ENCODE measurements around the gene LENEP. TPM values are rescaled to one million over a fixed set of nuclear protein-coding genes. Genes with fewer than 3 reads are reported as not detected.

The LENEP gene
- total RNA-seq, 1 donor from 2014 or later = 0.98 TPM

DNA sequence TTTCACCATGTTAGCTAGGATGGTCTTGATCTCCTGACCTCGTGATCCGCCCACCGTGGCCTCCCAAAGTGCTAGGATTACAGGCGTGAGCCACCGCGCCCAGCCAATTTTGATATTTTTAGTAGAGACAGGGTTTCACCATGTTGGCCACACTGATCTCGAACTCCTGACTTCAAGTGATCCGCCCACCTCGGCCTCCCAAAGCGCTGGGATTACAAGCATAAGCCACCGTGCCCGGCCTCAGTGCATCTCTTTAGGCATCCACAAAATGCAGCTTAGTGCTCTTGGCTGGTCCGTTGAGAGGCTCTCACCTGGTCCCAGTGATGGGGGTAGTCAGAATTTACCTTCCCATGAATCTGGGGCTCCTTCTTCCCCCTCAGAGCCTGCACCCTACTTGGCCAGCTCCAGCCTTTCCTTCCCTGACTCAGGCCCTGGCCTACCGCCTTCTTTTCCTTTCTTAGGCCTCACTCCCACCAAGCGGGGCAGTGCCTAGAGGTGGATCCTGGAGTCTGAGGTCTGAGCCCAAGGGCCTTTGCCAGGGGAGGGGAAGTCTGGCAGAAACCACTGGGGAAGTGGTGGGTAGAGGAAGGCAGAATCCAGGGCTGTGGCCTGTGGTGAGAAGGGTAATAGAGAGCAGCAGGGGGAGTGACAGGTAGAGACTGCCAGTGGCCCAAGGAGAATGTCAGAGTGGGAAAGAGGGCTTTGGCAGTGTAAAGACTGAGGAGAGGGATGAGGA lies 3.7 kb downstream of the LENEP start:
- intact Hi-C loops (cut with micrococcal nuclease) = no loop called here

DNA sequence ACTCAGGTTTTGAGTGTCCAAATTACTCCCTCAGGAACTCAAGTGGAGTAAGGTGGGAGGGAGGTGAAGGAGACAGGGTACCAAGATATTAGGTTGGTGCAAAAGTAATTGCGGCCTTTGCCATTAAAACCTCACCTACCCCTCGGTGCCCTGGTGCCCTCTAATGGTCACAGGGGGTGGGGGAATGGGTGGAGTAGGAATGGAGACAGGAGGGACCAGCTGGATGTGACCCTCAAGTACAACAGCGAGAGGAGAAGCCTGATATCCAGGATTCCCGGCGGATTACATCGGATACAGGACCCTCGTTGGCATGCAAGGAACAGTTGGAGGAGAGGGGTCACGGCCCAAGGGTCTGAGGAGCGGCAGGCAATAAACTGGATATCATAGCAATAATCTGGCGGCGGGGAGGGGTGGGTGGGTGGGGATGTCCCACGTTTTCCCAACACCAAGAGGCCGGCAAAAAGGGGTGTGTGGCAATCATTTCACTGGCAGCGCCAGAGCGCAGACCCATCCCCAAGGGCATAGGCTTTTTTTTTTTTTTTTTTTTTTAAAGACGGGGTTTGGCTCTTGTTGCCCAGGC lies 4.9 kb downstream of the LENEP start:
- intact Hi-C loops (cut with micrococcal nuclease) = no loop called here

DNA sequence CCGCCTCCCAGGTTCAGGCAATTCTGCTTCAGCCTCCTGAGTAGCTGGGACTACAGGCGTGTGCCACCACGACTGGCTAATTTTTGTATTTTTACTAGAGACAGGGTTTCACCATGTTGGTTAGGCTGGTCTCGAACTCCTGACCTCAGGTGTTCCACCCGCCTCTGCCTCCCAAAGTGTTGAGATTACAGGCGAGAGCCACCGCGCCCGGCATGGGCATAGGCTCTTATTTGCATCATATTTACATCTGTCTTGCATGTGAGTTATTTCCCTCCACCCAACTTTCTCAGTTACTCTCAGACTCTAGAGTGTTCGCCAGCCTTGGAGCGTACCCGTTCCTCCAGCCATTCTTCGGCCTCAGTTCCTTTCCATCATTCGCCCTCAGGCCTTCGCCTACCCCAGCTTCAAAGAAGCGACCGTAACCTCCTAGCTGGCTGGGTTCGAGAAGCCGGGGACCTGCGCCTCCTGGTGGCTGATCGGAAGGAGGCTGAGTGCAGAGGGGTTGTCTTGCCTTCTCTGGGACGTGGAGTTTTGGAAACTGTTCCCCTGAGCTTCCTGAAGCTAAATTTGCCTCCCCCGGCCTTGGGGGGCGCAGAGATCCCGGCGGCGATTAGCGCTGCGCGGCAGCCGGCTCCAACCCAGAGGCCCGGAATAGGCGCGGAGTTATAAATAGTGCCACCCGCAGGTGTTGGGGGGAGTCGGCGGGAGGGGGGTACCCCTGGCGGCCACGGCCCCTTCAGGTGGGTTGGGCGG lies 5.6 kb downstream of the LENEP start:
- intact Hi-C loops (cut with micrococcal nuclease) = loop anchor here (1.0 kb wide), 4 partner anchors 16 to 440 kb away; partner anchors contain the start of gene FLAD1

DNA sequence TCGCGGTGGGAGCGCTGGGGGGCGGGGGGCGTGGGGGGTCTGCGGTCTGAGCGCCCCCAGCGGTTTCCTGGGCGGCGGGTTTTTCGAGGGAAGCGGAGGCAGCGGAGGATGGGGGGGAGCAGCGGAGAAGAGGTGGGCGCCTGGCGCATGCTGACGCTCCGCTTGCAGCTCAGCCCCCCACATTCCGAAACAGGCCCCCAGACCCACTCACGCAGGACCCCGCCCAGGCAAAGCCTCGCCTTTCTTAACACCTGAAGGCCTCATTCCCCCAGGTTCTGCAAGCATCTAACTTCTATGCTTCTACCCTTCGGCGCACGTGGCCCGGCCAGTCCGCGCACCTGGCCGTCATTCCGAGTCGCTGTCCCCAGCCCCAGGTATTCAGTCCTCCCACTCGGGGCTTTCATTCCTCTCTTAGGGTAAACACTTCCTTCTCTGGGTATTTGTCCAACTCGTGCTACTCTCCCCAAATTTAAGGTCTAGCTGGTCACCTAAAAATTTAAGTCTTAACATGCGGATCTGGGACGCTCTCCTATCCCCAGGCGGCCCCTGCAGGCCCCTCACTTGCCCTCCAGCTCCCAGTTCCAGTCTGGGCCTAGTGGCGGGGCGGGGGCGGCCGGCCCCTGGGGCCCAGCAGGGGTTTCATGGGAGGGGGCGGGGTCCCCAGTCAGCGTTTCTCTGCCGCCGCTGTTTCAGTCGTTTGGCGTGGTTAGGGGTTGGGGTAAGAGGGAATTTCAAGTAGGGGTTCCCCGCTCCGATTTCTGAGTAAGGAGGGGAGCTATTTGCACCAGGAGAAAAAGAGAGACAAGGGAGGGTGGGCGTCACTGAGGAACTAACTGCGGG lies 6.4 kb downstream of the LENEP start:
- intact Hi-C loops (cut with micrococcal nuclease) = loop anchor here (1.0 to 5.0 kb wide), 6 partner anchors 16 to 777 kb away; partner anchors contain the start of genes FLAD1, KRTCAP2, TRIM46 and UBAP2L

DNA sequence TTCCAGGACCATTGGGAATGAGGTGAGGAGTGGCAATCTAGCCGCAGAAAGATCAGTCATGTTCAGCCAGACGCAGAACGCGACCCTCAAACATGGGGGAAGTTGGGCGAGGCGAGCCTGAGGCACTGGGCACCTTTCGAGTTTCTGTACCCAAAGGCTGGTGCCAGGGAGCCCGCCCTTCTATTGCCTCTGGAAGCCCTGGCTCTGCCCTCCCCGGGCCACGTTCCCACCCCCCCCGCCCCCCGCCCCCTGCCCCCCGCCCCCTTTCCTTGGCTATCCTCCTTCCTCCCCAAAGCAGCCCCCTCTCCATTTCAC lies 7.0 kb downstream of the LENEP start:
- intact Hi-C loops (cut with micrococcal nuclease) = loop anchor here (5.0 kb wide), 2 partner anchors 172 to 778 kb away; partner anchors contain the start of genes KRTCAP2, TRIM46 and UBAP2L

DNA sequence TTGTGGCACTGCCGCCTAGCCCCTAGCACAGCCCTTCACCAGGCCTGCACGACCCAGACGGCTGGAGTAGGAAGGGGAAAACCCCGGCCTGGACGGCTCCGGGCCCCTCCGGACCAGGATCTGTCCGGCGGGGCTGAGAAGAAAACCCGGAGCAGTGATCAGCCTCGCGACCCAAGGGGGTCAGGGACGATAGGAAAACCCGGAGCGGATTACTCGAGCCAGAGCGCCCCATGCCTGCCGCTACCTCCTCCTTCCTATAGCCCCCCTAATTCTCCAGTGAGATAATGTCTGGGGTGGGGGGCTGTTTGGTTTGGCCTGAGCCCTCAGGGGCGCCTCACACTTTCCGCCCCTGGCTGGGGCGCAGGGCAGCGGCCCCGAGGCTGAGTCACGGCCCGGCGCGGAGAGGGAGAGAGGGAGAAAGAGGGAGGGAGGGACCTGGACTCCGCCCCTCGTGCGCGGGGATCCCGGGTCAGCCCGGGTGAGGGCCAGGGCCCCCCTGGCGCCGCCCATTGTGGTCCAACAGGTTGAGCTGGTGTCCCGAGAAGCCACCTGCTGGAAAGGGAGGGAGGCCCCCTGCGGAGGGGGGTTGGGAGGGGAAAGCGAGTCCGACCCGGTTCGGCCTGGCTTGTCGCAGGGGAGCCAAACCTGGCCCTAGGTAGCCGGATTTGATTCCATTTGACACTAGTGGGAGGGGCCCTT lies 7.5 kb downstream of the LENEP start:
- intact Hi-C loops (cut with micrococcal nuclease) = loop anchor here (1.0 to 5.0 kb wide), 6 partner anchors 16 to 779 kb away; partner anchors contain the start of genes EFNA4, KRTCAP2, TRIM46 and UBAP2L

DNA sequence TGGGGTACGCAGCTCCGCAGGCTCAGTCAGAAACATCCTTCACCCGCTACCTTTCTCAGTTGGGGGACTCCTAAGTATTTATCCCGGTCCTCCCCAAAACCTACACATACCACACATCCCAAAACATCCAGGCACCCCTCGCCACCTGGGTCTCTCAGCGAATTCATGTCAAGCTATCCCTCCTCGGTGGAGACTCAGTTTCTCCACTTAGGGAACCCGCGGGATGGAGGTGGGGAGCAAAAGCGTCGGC lies 8.0 kb downstream of the LENEP start:
- intact Hi-C loops (cut with micrococcal nuclease) = loop anchor here (1.0 to 5.0 kb wide), 6 partner anchors 16 to 779 kb away; partner anchors contain the start of genes EFNA4, KRTCAP2, TRIM46 and UBAP2L

DNA sequence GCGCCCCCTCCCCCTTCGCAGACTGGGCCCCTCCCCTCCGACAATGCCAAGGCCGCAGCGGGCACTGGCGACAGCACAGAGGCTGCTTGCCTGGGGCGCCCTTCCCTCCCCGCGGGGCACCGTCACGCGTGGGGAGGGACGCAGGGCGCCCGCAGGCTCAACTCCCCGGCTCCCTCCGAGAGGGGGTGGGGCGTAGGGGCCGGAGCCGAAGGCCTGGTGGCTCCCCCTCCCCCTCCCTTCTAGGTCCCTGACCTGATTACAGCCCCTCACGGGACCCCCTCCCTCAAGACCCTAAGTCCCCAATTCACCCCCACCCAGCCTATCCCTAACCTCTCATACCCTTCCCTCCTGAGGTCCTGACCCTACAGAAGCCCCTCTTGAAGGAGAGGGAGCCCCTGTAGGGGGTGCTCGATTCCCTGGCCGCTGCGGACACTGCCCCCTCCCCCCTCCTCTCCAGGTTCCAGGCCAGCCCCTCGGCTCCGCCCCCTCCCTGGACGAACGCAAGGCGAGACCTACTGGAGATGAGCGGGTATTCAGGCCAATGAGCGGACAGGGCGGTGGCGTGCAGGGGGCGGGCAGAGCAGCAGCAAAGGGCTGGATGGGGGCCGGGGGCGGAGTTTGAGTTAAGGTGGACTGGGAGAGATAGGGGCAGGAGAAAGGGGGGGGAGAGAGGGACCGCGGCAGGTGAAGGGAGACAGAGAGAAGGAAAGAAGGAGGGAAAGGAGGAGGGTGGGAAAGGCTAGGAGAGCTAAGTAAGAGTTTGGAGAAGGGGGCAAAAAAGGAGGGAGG lies 8.5 kb downstream of the LENEP start:
- intact Hi-C loops (cut with micrococcal nuclease) = loop anchor here (1.0 to 5.0 kb wide), 12 partner anchors 8 to 780 kb away; partner anchors contain the start of genes ADAM15, ADAR, CKS1B and EFNA4

DNA sequence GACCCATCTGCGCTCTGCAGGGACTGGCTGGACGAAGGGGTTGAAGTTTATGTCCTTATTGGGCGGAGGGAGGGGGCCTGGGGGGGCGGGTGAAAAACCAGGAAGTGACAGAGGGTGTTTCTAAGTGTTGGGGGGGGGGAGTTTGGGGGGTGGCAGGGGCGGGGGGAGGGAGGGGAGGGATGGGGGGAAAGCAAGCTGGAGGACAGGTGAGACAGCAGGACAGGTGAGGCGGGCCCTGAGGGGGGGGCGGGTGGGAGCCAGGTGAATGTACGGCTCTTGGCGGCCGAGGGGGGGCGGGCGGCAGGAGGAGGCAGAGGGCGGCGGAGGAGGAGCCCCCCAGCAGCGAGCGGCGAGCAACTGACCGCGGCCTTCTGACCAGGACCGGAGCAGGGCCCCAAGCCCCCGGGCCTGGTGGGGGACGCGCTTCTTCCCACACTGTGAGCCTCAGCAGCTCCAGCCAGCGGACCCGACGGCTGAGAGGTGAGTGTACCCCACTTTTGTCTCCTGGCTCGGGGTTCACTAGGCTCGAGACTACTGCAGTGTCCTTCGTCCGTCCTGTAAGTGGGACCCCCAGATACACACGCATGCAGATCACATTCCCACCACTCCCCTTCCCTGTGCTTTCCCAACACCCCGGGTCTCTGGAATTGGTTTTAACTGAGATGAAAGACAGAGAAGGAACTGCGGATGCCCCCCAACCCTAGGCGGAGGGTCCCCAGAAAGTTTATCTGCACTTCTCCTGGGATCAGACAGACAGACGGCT lies 9.3 kb downstream of the LENEP start, which contains the start of gene ZBTB7B:
TSS of gene ZBTB7B (plus strand) at position 339 of the 763 bp plus-strand sequence. CDS start 11,859 bp downstream, outside the sequence.
- intact Hi-C loops (cut with micrococcal nuclease) = loop anchor here (1.0 to 5.0 kb wide), 8 partner anchors 8 to 780 kb away; partner anchors contain the start of genes ADAM15, ADAR, CKS1B and KRTCAP2

DNA sequence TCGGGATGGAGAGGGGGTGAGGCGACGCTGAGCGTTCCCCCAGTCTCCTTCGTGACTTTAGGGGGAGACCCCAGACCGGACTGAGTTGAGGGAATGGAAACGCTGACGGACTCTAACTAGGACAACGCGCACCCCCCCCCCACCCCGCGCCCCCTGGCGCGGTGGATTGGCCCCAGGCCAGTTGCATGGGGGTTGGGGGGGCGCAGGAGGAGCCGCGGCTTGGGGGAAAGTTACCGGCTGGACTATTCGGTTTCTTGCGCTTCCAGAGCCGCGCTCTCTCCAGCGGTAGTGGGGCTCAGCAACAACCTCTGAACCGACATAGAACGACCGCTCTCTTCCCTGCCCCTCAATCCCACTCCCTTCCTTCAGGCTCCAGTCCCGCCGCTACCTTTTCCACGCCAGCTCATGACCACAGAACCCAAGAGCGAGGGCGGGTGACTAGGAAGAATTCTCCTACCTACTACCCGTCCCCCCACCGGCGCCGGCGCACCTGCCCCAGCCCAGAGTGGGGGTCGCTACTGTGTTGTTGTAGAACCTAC lies 9.9 kb downstream of the LENEP start:
- intact Hi-C loops (cut with micrococcal nuclease) = loop anchor here (2.0 to 5.0 kb wide), 3 partner anchors 169 to 781 kb away; partner anchors contain the start of genes ADAR, KRTCAP2, TRIM46 and UBAP2L

DNA sequence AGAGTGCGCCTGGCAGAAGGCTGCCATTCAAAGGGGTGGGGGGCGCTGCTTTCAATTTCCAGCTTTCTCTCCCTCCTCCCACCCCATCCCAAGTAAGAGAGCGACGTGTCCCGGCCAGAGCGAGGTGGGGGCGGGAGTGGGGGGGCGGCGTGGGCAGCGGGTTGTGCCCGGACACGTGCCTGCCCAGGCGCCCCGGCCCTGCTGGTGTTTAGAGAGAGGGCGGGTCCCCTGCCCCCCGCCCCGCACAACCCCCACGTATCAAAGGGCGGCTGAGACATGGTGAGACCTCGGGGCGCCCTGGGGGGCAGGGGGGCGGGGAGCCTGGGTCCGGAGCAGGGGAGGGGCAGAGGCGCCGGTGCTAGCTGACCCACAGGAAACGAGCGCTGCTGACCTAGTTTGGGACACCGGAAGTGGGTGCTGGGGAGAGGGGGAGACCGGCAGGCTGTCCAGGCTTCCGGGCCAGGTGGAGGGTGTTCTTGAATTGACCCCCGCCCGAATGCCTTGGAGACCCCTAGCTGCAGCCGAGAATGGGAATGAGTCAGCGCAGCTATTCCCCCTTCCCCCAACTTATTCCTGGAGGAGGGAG lies 10.5 kb downstream of the LENEP start:
- intact Hi-C loops (cut with micrococcal nuclease) = loop anchor here (2.0 to 5.0 kb wide), 3 partner anchors 168 to 782 kb away; partner anchors contain the start of genes ADAR, KRTCAP2, TRIM46 and UBAP2L

DNA sequence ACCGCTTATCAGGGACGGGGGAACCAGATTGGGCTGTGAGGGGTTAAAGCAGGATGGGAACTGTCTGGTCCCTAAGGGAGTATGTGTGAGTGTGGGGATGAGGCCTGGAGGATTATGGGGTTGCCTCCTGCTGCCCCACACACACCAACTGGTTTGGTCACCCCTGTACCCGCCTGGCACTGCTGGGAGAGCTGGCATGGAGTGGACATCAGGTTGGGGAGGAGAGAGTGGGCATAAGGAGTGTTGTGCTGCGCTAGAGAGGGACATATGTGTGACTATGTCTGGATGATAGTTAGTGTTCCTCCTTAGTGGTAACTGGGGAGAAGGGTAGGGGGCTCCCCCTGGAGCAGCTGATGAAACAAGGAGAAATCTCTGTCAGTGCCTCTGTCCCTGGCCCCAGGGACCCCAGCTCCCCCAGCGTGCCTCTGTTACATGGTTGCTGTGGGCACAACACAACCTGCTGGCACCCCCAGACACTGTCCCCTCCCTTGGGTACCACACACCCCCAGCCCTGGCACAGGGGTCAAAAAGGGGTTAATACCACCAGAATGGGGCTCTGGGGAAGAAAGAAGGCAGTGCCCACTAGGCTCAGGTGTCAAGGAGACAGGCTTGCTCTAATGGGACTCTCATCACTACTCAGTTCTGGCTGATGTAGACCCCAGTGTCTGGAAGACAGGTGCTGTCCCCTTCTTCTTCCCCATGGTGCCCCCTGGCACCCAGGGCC lies 11.1 kb downstream of the LENEP start:
- intact Hi-C loops (cut with micrococcal nuclease) = loop anchor here (5.0 kb wide), 3 partner anchors 168 to 782 kb away; partner anchors contain the start of genes KRTCAP2, TRIM46 and UBAP2L

DNA sequence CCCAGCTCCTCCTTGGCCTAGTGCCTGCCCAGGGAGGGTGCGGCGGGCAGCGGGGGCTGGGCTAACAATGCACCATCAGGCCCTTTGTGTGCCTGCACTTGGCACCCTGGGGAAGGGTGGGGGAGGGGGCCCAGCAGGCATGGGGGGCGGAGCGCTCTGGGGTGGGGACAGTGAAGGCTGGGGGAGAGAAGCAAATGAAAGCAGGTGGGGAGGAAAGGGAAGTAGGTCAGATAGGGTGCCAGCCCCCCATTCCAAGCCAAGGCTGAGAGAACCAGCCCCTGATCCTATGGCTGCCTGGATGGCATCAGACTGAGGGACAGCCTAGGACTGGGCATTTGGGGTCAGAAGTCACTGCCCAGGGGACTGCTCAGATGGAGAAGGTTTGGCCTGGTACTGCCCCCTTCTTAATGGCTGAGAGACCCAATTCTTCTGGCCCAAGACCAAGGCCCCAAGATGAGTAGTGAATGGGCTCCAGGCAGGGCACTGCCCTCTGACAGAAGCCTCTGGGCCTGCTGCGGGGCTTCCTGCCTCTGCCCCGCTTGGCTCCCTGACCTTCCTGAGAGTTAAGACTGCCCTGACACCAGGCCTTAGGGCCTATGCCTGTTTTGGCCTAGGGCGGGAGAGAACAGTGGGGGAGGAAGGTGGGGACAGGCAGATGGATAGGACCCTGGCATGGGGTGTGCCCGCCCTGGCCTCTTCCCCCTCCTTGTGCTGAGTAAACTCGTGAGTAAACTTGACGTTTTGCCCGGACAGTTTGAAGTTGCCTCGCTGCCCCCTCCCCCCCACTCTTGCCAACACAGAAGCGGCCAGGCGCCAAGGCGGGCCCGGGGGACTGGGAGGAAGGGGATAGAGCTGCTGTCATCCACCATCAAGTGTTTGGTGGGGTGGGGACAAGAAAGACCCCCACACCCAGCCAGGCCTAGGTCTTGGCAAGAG lies 12.0 kb downstream of the LENEP start:
- intact Hi-C loops (cut with micrococcal nuclease) = loop anchor here (1.0 to 5.0 kb wide), 4 partner anchors 12 to 187 kb away; partner anchors contain the start of genes FLAD1 and PMVK

DNA sequence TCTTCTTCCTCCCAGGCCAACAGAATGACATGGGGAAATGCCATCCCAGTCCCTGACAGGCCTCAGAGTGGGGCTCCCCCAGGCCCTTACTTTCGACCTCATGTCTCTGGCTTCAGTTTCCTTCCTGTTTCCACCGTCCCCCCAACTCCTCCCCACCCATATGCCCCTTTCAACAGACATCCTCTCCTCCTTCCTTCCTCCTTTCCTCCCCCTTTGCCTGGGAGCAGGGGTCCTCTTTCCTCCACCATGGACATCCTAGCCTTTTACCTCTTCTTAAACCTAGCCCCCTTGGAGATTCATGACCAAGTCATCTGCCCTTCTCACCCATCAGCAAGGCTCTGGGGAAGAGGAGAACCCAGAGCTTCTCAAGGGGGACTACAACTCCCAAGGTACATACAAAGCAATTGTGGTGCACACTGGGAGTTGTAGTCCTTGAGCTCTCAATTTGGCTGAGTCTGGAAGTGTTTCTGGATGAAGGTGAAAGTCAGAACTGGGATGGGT lies 13.3 kb downstream of the LENEP start:
- intact Hi-C loops (cut with micrococcal nuclease) = loop anchor here (1.0 to 5.0 kb wide), 5 partner anchors 11 to 186 kb away; partner anchors contain the start of genes DPM3, FLAD1 and PMVK

DNA sequence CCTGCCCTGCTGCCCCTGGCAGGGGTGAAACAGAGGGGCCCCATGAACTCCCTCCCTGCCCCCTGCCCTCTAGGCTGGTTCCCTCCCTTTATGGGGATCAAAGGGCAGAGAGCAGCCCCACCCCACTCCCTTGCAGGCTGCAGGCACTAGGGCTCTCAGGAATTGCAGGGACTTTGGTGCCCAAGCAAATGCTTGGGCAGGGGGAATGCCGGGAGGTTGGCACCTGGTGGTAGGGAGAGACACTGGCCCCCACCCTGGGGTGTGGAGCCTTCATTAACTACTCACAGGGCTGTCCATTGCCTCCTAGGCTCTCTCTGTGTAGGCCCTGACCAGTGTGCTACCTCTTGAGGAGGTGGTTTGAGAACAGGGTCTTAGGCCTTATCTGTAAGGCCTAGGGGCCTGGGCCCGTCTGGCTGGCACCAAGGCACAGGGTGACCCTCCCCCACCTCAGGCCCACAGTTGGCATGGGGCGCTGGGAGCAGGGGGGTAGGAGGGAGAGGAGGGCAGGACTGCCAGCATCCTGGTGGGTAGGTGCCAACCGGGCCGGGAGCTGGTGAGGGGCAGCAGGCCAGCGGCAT lies 14.0 kb downstream of the LENEP start:
- intact Hi-C loops (cut with micrococcal nuclease) = loop anchor here (1.0 to 5.0 kb wide), 3 partner anchors 71 to 185 kb away; partner anchors contain the start of genes DPM3 and PMVK
